HL-60 (cell line): ENCODE data around the gene RBCK1.

Source experiments
- DNase-seq, 2 experiments: peaks; one replicate each; pipeline ENCODE4 v3.0.0-alpha.2; 2010 to 2020; ENCODE audit warnings: low read depth in 1 of 2, low spot score in 1 of 2
- H3K27ac ChIP-seq: fragments of 250-450 bp; sonication (Bioruptor Pico); replicated peaks from 2 replicates; pipeline ENCODE4 v1.5.1; 2020; ENCODE audit warnings: mild to moderate bottlenecking, moderate library complexity
- H3K27me3 ChIP-seq: fragments of 250-450 bp; sonication (Bioruptor Pico); 2 replicates; pipeline ENCODE4 v1.5.1; 2021; ENCODE audit warnings: mild to moderate bottlenecking, moderate library complexity; ENCODE audit not compliant: insufficient read depth, poor library complexity, severe bottlenecking
- H3K4me3 ChIP-seq: replicated peaks from 2 replicates; pipeline ENCODE4 v1.5.1; 2011; ENCODE audit warnings: mild to moderate bottlenecking, control low read depth, low read length; ENCODE audit not compliant: insufficient read depth
- GABPA ChIP-seq: IDR thresholded peaks from 2 replicates; pipeline ENCODE4 v1.6.1; 2012; ENCODE audit warnings: low read depth
- POLR2AphosphoS5 ChIP-seq: IDR thresholded peaks from 2 replicates; pipeline ENCODE4 v1.6.1; 2012; ENCODE audit warnings: low read depth
- REST ChIP-seq: IDR thresholded peaks from 2 replicates; pipeline ENCODE4 v1.6.1; 2012; ENCODE audit warnings: low read depth; ENCODE audit not compliant: insufficient replicate concordance
- SPI1 ChIP-seq: IDR thresholded peaks from 2 replicates; pipeline ENCODE4 v1.6.1; 2012; ENCODE audit warnings: low read depth, mild to moderate bottlenecking, borderline replicate concordance
- TF ChIP-seq, protein P1 (sequence below): IDR thresholded peaks from one replicate; pipeline ENCODE4 v1.5.1; 2011; ENCODE audit warnings: low read length, control low read depth, inconsistent platforms; ENCODE audit not compliant: insufficient read depth

Gene RBCK1

GRCh38 chr20:387520-387919 is 20.6 kb upstream of the RBCK1 start:
- no peak overlapping the region for H3K4me3 ChIP-seq
- DNase-seq: no peak
- TF ChIP-seq GABPA: no peak
- no peak for TF ChIP-seq POLR2AphosphoS5
- TF ChIP-seq, protein P1, sequence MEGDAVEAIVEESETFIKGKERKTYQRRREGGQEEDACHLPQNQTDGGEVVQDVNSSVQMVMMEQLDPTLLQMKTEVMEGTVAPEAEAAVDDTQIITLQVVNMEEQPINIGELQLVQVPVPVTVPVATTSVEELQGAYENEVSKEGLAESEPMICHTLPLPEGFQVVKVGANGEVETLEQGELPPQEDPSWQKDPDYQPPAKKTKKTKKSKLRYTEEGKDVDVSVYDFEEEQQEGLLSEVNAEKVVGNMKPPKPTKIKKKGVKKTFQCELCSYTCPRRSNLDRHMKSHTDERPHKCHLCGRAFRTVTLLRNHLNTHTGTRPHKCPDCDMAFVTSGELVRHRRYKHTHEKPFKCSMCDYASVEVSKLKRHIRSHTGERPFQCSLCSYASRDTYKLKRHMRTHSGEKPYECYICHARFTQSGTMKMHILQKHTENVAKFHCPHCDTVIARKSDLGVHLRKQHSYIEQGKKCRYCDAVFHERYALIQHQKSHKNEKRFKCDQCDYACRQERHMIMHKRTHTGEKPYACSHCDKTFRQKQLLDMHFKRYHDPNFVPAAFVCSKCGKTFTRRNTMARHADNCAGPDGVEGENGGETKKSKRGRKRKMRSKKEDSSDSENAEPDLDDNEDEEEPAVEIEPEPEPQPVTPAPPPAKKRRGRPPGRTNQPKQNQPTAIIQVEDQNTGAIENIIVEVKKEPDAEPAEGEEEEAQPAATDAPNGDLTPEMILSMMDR: no peak
- no peak for TF ChIP-seq SPI1
- no peak for TF ChIP-seq REST
- H3K27ac ChIP-seq: no peak overlapping the region
- no peaks in the 10 kb centered on the region for H3K27me3 ChIP-seq

DNA sequence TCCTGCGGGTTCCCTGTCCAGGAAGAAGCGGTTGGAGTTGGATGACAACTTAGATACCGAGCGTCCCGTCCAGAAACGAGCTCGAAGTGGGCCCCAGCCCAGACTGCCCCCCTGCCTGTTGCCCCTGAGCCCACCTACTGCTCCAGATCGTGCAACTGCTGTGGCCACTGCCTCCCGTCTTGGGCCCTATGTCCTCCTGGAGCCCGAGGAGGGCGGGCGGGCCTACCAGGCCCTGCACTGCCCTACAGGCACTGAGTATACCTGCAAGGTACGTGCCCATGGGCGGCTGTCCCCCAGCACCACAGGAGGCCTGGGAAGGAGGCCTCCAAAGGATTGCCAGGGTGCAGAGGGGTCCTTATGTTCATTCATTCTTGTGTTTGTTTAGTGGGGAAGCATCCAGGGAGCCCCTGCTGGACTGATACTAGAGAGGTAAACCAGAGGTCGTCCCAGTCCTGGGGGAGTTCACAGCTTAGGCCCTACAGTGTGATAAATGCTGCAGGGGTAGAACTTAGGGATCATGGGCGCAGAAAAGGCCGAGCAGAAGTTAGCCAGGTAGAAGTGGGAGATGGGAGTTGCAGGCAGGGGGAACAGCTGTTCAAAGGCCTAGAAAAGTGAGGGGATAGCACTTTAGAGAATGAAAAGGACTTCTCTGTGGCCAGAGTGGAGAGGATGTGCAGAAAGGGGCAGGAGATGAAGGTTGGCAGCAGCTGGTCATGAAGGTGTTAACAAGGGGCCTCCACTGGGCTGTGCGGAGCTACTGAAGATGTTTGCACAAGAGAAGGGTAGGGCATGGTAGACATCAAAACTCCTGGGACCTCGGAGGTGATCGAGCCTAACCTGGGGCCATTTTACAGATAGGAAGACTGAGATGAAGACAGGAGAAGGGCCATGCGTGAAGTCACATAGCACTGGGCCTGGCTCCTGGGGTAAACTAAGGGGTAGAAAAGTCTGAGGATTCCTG is 19.8 kb upstream of the RBCK1 start:
- DNase-seq: no peak
- Histone ChIP-seq H3K27me3 (no peaks in the 10 kb centered on the region), H3K27ac (no peak overlapping the region), H3K4me3 (no peak overlapping the region)
- no peak for TF ChIP-seq SPI1
- TF ChIP-seq POLR2AphosphoS5: no peak
- TF ChIP-seq, protein P1: no peak
- TF ChIP-seq REST: no peak
- no peak for TF ChIP-seq GABPA

GRCh38 chr20:389220-389619 is 18.9 kb upstream of the RBCK1 start:
- TF ChIP-seq POLR2AphosphoS5: no peak
- TF ChIP-seq, protein P1: no peak
- no peak for TF ChIP-seq REST
- no peak for TF ChIP-seq SPI1
- no peak for TF ChIP-seq GABPA
- H3K27me3 ChIP-seq: no peaks in the 10 kb centered on the region
- no peak for DNase-seq
- H3K4me3 ChIP-seq: no peak overlapping the region
- no peak overlapping the region for H3K27ac ChIP-seq
